DMS153 treated with DMSO at 0.1 percent for 48 hours (cell line): ENCODE measurements around the gene MINAR2.

Experiments used
- DNase-seq: peaks from one replicate; lab custom pipeline; 2025; ENCODE audit not compliant: unreplicated experiment; lab: John Stamatoyannopoulos, UW

Gene MINAR2

DNA sequence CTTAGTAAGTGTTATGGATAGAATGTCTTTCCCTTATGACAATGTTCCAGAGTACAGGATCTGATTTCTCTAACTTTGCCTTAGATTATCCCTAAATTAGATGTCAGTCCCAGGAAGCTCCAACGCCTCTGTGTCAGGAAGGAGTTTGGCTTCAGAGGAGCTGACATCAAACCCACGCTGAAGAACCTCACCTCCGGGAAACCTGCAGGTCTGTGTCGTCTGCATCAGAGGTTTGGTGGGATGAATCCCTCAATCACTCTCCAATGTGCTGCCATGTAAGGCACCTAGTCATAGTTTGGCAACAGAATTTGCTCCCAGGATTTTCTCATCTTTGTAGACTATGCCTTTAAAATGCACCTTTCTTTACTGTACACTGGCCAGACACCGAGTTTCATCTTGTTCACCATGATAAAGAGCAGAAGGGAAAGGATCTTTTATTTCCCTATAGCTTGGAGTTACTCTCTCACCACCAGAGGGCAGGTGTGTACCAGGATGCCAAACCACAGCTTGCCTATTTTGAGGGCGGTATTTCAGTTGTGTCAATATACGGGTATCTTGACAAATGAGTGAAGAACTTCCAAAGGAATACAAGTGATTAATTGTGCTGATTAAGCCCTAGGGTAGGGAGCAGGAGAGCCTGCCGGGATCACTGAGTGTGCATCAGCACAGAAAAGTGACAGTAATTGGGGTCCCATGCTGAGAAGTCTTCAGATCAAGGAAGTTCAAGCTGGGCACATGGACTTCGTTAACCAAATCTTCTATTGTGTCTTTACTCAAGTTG is 23.4 kb downstream of the MINAR2 start:
- DNase-seq = no peak

DNA sequence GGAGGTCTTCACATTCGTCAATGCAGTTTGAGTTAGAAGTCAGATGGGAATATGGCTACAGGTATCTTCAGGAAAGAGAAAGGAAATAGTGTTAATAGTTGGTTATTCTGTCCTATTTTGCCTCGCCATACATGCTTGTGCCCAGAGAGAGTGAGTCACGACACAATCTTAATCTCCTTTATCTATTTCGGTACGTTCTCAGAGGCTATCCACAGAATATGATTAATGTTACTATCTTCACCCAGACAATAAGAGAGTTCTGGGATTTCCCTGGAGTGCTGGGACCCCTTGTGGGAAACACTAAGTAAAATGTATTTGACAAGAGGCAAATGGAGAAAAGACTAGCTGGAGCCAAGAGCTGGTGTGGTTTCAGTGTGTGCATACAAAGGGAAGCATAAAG is 25.5 kb downstream of the MINAR2 start:
- DNase-seq = no peak

DNA sequence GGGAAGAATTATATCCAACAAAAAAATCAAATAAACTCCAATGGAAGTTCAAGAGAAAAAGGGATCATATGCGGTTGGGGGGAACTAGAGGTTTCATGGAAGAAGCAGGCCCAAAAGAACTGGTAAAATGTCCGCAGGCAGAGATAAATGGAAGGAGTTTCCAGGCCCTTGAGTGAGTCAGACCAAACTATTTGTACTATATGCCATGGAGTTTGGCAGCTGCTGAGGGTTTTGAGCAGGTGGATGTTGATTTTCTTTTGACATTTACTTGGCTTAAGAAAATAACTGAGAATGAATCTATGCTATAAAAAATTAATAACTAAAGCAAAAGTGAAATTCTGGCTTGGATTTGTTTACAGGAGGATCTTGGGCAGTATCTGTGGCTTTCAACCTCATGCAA is 33.7 kb downstream of the MINAR2 start:
- DNase-seq = no peak

DNA sequence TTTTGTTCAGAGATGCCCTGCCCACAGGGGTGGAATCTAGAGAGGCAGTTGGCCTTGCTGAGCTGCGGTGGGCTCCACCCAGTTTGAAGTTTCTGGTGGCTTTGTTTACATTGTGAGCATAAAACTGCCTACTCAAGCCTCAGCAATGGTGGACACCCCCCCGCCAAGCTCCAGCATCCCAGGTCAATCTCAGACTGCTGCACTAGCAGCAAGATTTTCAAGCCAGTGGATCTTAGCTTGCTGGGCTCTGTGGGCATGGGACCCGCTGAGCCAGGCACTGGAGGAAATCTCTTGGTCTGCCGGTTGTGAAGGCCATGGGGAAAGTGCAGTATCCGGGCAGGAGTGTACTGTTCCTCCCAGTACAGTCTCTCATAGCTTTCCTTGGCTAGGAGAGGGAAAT is 55.5 kb downstream of the MINAR2 start:
- no peak for DNase-seq

DNA sequence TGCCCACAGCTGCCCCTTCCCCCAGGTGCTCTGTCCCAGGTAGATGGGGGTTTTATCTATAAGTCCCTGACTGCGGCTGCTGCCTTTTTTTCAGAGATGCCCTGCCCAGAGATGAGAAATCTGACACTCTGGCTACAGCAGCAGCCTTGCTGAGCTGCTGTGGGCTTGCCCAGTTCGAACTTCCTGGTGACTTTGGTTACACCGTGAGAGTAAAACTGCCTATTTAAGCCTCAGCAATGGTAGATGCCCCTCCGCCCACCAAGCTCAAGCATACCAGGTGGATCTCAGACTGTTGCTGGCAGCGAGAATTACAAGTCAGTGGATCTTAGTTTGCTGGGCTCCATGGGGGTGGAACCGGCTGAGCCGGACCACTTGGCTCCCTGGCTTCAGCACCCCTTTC is 56.8 kb downstream of the MINAR2 start:
- DNase-seq = no peak

DNA sequence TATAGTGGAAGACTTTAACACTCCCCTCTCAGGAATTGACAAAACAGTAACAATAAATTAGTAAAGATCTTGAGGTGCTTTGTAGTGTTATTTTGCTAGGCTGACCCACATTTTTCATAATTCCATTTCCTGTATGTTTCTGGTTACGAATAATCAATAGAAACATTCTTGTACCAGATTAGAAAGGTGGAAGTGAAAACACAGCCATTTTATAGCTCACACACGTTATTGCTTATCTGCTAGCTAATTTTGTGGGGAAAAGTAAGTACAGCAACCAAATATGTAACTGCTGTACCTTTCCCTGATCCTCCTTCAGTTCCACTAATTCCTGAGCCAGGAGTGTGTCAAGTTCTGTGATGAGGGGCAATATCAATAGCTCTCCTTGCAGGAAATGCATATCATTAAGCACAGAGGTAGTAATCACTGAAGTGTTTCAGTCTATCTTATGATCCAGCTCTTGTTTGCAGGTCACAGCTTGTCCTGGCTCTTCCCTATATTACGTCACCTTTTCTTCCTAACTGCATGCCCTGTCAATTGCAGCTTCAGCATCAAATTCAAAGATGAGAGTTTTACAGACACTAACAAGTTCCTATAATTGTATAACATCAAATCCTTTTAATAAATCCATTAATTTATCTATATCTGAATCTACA is 59.4 kb downstream of the MINAR2 start:
- DNase-seq = no peak
